K562 (cell line): Measurements from ENCODE around the gene SSR2. TPM values are rescaled to one million over a fixed set of nuclear protein-coding genes. Genes with fewer than 3 reads are reported as not detected.

Source experiments
- ATAC-seq: fragments of 200-7000 bp; cut with Tn5 transposase; 3 replicates; pipeline ENCODE4 v1.9.1; 2020; ENCODE audit warnings: moderate library complexity
- BruUV-seq: library from RNA; stranded (reverse); fragments of 400-500 nt; replicated peaks from 2 replicates; lab custom pipeline; 2021; lab: Mats Ljungman, UMichigan
- CTCF ChIA-PET: fragments of 300-600 bp; formaldehyde crosslinking; extraction: SDS; loops from one replicate; lab custom pipeline; 2021; ENCODE audit warnings: low intra/inter-chr PET ratio; lab: Yijun Ruan, JAX
- POLR2A ChIA-PET: fragments of 300-600, 350-650 bp; sonication (Branson Sonifier 250); formaldehyde crosslinking; extraction: SDS; loops from one replicate; lab custom pipeline; 2021; ENCODE audit warnings: antibody characterized with exemption, inconsistent platforms; lab: Yijun Ruan, JAX
- DNase-seq, 4 experiments: peaks; one replicate each; pipeline versions ENCODE4 v3.0.0 to v3.0.0-alpha.2; 2011 to 2018; ENCODE audit warnings: low spot score in 3 of 4, mixed read lengths in 3 of 4; ENCODE audit errors: extremely low read depth in 1 of 4
- FAIRE-seq: peaks from 2 replicates; lab custom pipeline; 2011; peaks lifted over from hg19 to GRCh38; lab: Jason Lieb, UNC
- H2AFZ ChIP-seq: 2 replicates; pipeline ENCODE4 v1.6.0; 2011; ENCODE audit warnings: low read depth, low read length, control low read depth, inconsistent platforms
- H3K27ac ChIP-seq: fragments of 200-600 bp; 3 replicates; pipeline ENCODE4 v1.8.0; 2011; ENCODE audit warnings: low read depth, mild to moderate bottlenecking, control low read depth, inconsistent platforms, low read length, moderate library complexity, mixed read lengths; ENCODE audit errors: extremely low read depth
- H3K27me3 ChIP-seq, 2 experiments: fragments of 300-600 bp in 1 of 2; 2 replicates in 1 of 2; 3 replicates in 1 of 2; pipeline versions ENCODE4 v1.6.0 to v1.8.0; 2011; ENCODE audit warnings: inconsistent platforms in 2 of 2, low read length in 2 of 2, mild to moderate bottlenecking in 1 of 2, mixed read lengths in 1 of 2, moderate library complexity in 1 of 2; ENCODE audit not compliant: control insufficient read depth in 2 of 2, insufficient read depth in 2 of 2
- H3K36me3 ChIP-seq: fragments of 300-600 bp; 3 replicates; pipeline ENCODE4 v1.8.0; 2011; ENCODE audit warnings: mild to moderate bottlenecking, low read length, inconsistent platforms; ENCODE audit not compliant: control insufficient read depth, insufficient read depth
- H3K4me1 ChIP-seq, 2 experiments: fragments of 200-600 bp in 1 of 2; replicated peaks in 1 of 2; 2 replicates in 1 of 2; 3 replicates in 1 of 2; pipeline versions ENCODE4 v1.5.1 to v1.8.0; 2011; ENCODE audit warnings: inconsistent platforms in 2 of 2, low read length in 2 of 2, mild to moderate bottlenecking in 1 of 2, mixed read lengths in 1 of 2, moderate library complexity in 1 of 2; ENCODE audit not compliant: control insufficient read depth in 2 of 2, insufficient read depth in 2 of 2
- H3K4me2 ChIP-seq: 2 replicates; pipeline ENCODE4 v1.6.1; 2011; ENCODE audit warnings: low read length, control low read depth, inconsistent platforms, mixed read lengths; ENCODE audit not compliant: insufficient read depth
- H3K4me3 ChIP-seq: fragments of 200-600 bp; sonication (generic), shearing (Covaris generic); 2 replicates; pipeline ENCODE4 v1.5.1; 2016; ENCODE audit warnings: control low read depth, inconsistent platforms
- H3K79me2 ChIP-seq: fragments of 200-600 bp; 3 replicates; pipeline ENCODE4 v1.8.0; 2011; ENCODE audit warnings: low read length, inconsistent platforms; ENCODE audit not compliant: control insufficient read depth, insufficient read depth
- H3K9ac ChIP-seq, 2 experiments: 2 replicates each; pipeline versions ENCODE4 v1.6.0 to v1.6.1; 2011; ENCODE audit warnings: low read depth in 2 of 2, low read length in 2 of 2, control low read depth in 1 of 2, inconsistent platforms in 1 of 2, mild to moderate bottlenecking in 1 of 2, mixed read lengths in 1 of 2; ENCODE audit not compliant: insufficient read depth in 1 of 2
- H3K9me1 ChIP-seq: one replicate; pipeline ENCODE4 v1.6.0; 2011; ENCODE audit warnings: inconsistent platforms, mild to moderate bottlenecking, low read length, moderate library complexity; ENCODE audit not compliant: control insufficient read depth, insufficient read depth
- H3K9me3 ChIP-seq: replicated peaks from 2 replicates; pipeline ENCODE4 v1.5.1; 2011; ENCODE audit warnings: low read depth, low read length, inconsistent platforms; ENCODE audit not compliant: control insufficient read depth, insufficient read depth
- H4K20me1 ChIP-seq: replicated peaks from 2 replicates; pipeline ENCODE4 v1.6.1; 2011; ENCODE audit warnings: low read length, inconsistent platforms, mixed read lengths; ENCODE audit not compliant: control insufficient read depth, insufficient read depth
- BACH1 ChIP-seq: fragments of 200-800 bp; sonication (Bioruptor generic); IDR thresholded peaks from 2 replicates; pipeline ENCODE4 v1.6.1; 2016; ENCODE audit warnings: missing genetic modification characterization, missing compliant biosample characterization
- BCL6 ChIP-seq: fragments of 250-450 bp; sonication (Bioruptor Pico); IDR thresholded peaks from 2 replicates; pipeline ENCODE4 v1.4.0; 2020
- CGGBP1 ChIP-seq: fragments of 250-450 bp; sonication (Bioruptor Pico); IDR thresholded peaks from 2 replicates; pipeline ENCODE4 v1.9.0; 2021; ENCODE audit warnings: mild to moderate bottlenecking
- CHD1 ChIP-seq: fragments of 200-600 bp; sonication (generic); IDR thresholded peaks from one replicate; pipeline ENCODE4 v1.6.1; 2012; ENCODE audit warnings: mild to moderate bottlenecking, moderate library complexity, low read length, inconsistent platforms
- MIER1 ChIP-seq: fragments of 450-650 bp; IDR thresholded peaks from 2 replicates; pipeline ENCODE4 v1.6.1; 2016; ENCODE audit warnings: antibody characterized with exemption, mild to moderate bottlenecking, low read depth
- MLLT1 ChIP-seq, 2 experiments: fragments of 450-650 bp; IDR thresholded peaks; 2 replicates each; pipeline ENCODE4 v1.6.1; 2016
- PYGO2 ChIP-seq: fragments of 450-650 bp; IDR thresholded peaks from 2 replicates; pipeline ENCODE4 v1.6.1; 2016; ENCODE audit warnings: mild to moderate bottlenecking, missing genetic modification characterization, moderate library complexity, missing compliant biosample characterization
- TFE3 ChIP-seq: fragments of 450-650 bp; formaldehyde crosslinking; IDR thresholded peaks from 2 replicates; pipeline ENCODE4 v1.4.0; 2020; ENCODE audit warnings: mild to moderate bottlenecking, mixed read lengths
- THRAP3 ChIP-seq: fragments of 450-650 bp; IDR thresholded peaks from 2 replicates; pipeline ENCODE4 v1.6.1; 2016; ENCODE audit warnings: mild to moderate bottlenecking, inconsistent platforms, borderline replicate concordance
- ZBTB12 ChIP-seq: fragments of 250-450 bp; sonication (Bioruptor Pico); IDR thresholded peaks from 2 replicates; pipeline ENCODE4 v1.4.0; 2020
- ZNF57 ChIP-seq: fragments of 450-650 bp; formaldehyde crosslinking; IDR thresholded peaks from 2 replicates; pipeline ENCODE4 v1.4.0; 2020; ENCODE audit warnings: mild to moderate bottlenecking, moderate library complexity
- ZSCAN29 ChIP-seq: fragments of 450-650 bp; IDR thresholded peaks from 2 replicates; pipeline ENCODE4 v1.6.1; 2017
- WGBS: fragments of 100-300 bp; shearing (Covaris generic); methylation state at CpG from one replicate; pipeline ENCODE4 v1.1.6; 2016; ENCODE audit warnings: low coverage, mixed read lengths; ENCODE audit not compliant: insufficient coverage; ENCODE audit errors: missing lambda C conversion rate; 5-methylcytosine and 5-hydroxymethylcytosine counted together
- in situ Hi-C: fragments of 300-500 bp; cut with MboI; formaldehyde crosslinking; loops from 4 replicates; pipeline ENCODE4 v1.15.0; 2018; ENCODE audit warnings: inconsistent platforms, mixed read lengths
- intact Hi-C: fragments of 100-400 bp; cut with micrococcal nuclease; formaldehyde crosslinking; loops from 2 replicates; pipeline ENCODE4 v1.14.2; 2022
- polyA plus RNA-seq, 8 experiments: library from polyadenylated mRNA; depleted of rRNA in 4 of 8; stranded (reverse) in 5 of 8; unstranded in 3 of 8; fragments of >200 nt; fragmentation: Nextera tagmentation in 2 of 8; fragmentation: Illumina TruSeq in 1 of 8; extraction: Ambion mirVana in 2 of 8; extraction: Trizol in 1 of 8; gene quantifications; 2 replicates each; pipeline versions ENCODE4 v1.2.1 to v1.2.3, GENCODE V29; 2011 to 2014; ENCODE audit warnings: inconsistent platforms in 1 of 8, missing spikeins in 1 of 8
- total RNA-seq, 7 experiments: library from RNA; depleted of rRNA in 6 of 7; stranded (reverse); fragments of >200 nt in 6 of 7; fragmentation: Illumina TruSeq in 2 of 7; extraction: Trizol in 2 of 7; gene quantifications; 2 replicates each; pipeline versions ENCODE4 v1.2.1 to v1.2.3, GENCODE V29; 2011 to 2021; ENCODE audit warnings: low replicate concordance in 1 of 7

The SSR2 gene
- total and polyA plus RNA-seq, 9 of the 15 experiments (the other 6 are each of a cell fraction or from before 2014, with no cell fraction given), result 161 to 411 (median 240) TPM

- H3K4me2 ChIP-seq, result peak overlapping the region; percentile 25; the same call in 1 of the 2 replicates
- no TSS peak for BruUV-seq
- no peak overlapping the region for H3K4me3 ChIP-seq
- ATAC-seq (no peak), DNase-seq (no peak), FAIRE-seq (no peak)
- no peak for TF ChIP-seq ZBTB12 (CRISPR knock-in tag)
- TF ChIP-seq ZSCAN29, result no peak
- no peaks in the 10 kb centered on the region for H3K9me1 ChIP-seq
- H3K79me2 ChIP-seq, result no peaks in the 10 kb centered on the region
- H3K9ac ChIP-seq, result no peak overlapping the region
- no peaks in the 10 kb centered on the region for H3K36me3 ChIP-seq
- no peak overlapping the region for H3K27ac ChIP-seq
- ChIA-PET CTCF (interaction anchor here (0.6 to 2.1 kb wide), 3 partner anchors 9 to 952 kb away, joined by 3 to 6 read pairs (median 4); partner anchors contain the start of gene LAMTOR2), POLR2A (interaction anchor here (0.8 to 1.1 kb wide), 2 partner anchors 12 to 132 kb away, joined by 3 read pairs; no protein-coding TSS in a partner anchor)
- intact Hi-C loops, result no loop called here
- no peaks in the 10 kb centered on the region for H3K9me3 ChIP-seq
- in situ Hi-C loops, result no loop called here
- WGBS, result 49% methylated on average over 2 of the region's 2 CpGs
- H4K20me1 ChIP-seq, result no peaks in the 10 kb centered on the region
- peaks cover 6 to 21% of the 10 kb centered on the region in 2 experiments; a peak in 4 of 5 replicates for H3K4me1 ChIP-seq
- peak overlapping the region; percentile 55; the same call in 1 of the 2 replicates for H2AFZ ChIP-seq
- no peaks in the 10 kb centered on the region for H3K27me3 ChIP-seq
Measured at GRCh38 chr1:156063997-156064285, 43.2 kb upstream of the SSR2 start.

GRCh38 chr1:156062189-156062588 lies 41.4 kb upstream of the SSR2 start:
- 73% methylated on average over 2 of the region's 3 CpGs for WGBS
- H3K9ac ChIP-seq, result no peak overlapping the region
- H2AFZ ChIP-seq, result no peak overlapping the region
- ChIA-PET POLR2A (no interaction called here), CTCF (no interaction called here)
- DNase-seq, result no peak
- no peak for FAIRE-seq
- H3K4me2 ChIP-seq, result no peak overlapping the region
- no peaks in the 10 kb centered on the region for H3K27me3 ChIP-seq
- no peaks in the 10 kb centered on the region for H3K79me2 ChIP-seq
- H3K9me1 ChIP-seq, result no peaks in the 10 kb centered on the region
- no TSS peak for BruUV-seq
- peaks cover 6 to 21% of the 10 kb centered on the region in 2 experiments; a peak in 4 of 5 replicates for H3K4me1 ChIP-seq
- in situ Hi-C loops, result no loop called here
- no peaks in the 10 kb centered on the region for H4K20me1 ChIP-seq
- intact Hi-C loops, result no loop called here
- ATAC-seq, result no peak
- H3K27ac ChIP-seq, result no peak overlapping the region
- no peaks in the 10 kb centered on the region for H3K9me3 ChIP-seq
- peaks cover 6% of the 10 kb centered on the region; the same call in 1 of the 3 replicates for H3K36me3 ChIP-seq
- H3K4me3 ChIP-seq, result no peak overlapping the region
- TF ChIP-seq THRAP3 (no peak), TFE3 (CRISPR knock-in tag) (no peak), CGGBP1 (no peak), BACH1 (tag) (no peak), CHD1 (no peak), PYGO2 (no peak), BCL6 (no peak), ZNF57 (CRISPR knock-in tag) (no peak), MIER1 (no peak), MLLT1 (IDR thresholded peaks at IDR 0.05) (no peak)
